ENCODE measurements around the gene TPSG1.
"Not testable (repeated sequence)": the region's sequence is repeated elsewhere in the genome, so short reads cannot be mapped to it uniquely, and the experiment has no call there.

TPSG1 gene

GRCh38 chr16:1225051-1225451, at the start of gene TPSG1:
Gene TPSG1, minus strand, starts transcription at chr16:1225268. Its CDS starts 16 bp downstream, at chr16:1225252.
- no peak for DNase-seq (ENCODE audit: low read depth)

- no peak for DNase-seq (ENCODE audit: low read depth)
Observed at GRCh38 chr16:1274767-1275166, 49.7 kb upstream of the TPSG1 start.

- DNase-seq (ENCODE audit: low read depth), result no peak
Observed at GRCh38 chr16:1273816-1274215, 48.7 kb upstream of the TPSG1 start.

GRCh38 chr16:1272453-1273198, 47.6 kb upstream of the TPSG1 start:
- DNase-seq (ENCODE audit: low read depth), result no peak

GRCh38 chr16:1271724-1272413, 46.8 kb upstream of the TPSG1 start:
- DNase-seq (ENCODE audit: low read depth), result not testable (repeated sequence)

GRCh38 chr16:1271380-1271723, 46.3 kb upstream of the TPSG1 start:
- no peak for DNase-seq (ENCODE audit: low read depth)

- DNase-seq (ENCODE audit: low read depth), result not testable (repeated sequence)
Observed at GRCh38 chr16:1269418-1269817, 44.4 kb upstream of the TPSG1 start.

- no peak for DNase-seq (ENCODE audit: low read depth)
Observed at GRCh38 chr16:1265826-1266225, 40.8 kb upstream of the TPSG1 start.

- no peak for DNase-seq (ENCODE audit: low read depth)
Observed at GRCh38 chr16:1265090-1265630, 40.1 kb upstream of the TPSG1 start.

GRCh38 chr16:1264345-1265089, 39.4 kb upstream of the TPSG1 start:
- DNase-seq (ENCODE audit: low read depth), result no peak

- no peak for DNase-seq (ENCODE audit: low read depth)
Observed at GRCh38 chr16:1263591-1264344, 38.7 kb upstream of the TPSG1 start.

- no peak for DNase-seq (ENCODE audit: low read depth)
Observed at GRCh38 chr16:1262846-1263221, 37.8 kb upstream of the TPSG1 start.

- no peak for DNase-seq (ENCODE audit: low read depth)
Observed at GRCh38 chr16:1262210-1262845, 37.3 kb upstream of the TPSG1 start.

GRCh38 chr16:1261131-1261892, 36.2 kb upstream of the TPSG1 start:
- no peak for DNase-seq (ENCODE audit: low read depth)

- no peak for DNase-seq (ENCODE audit: low read depth)
Observed at GRCh38 chr16:1260101-1260680, 35.1 kb upstream of the TPSG1 start.

- no peak for DNase-seq (ENCODE audit: low read depth)
Observed at GRCh38 chr16:1259760-1260068, 34.6 kb upstream of the TPSG1 start.

GRCh38 chr16:1258906-1259759, 34.1 kb upstream of the TPSG1 start:
- DNase-seq (ENCODE audit: low read depth), result no peak

GRCh38 chr16:1258225-1258600, 33.1 kb upstream of the TPSG1 start:
- DNase-seq (ENCODE audit: low read depth), result no peak

GRCh38 chr16:1257561-1258224, 32.6 kb upstream of the TPSG1 start:
- no peak for DNase-seq (ENCODE audit: low read depth)
